Vagina (tissue), 2 donors: ENCODE data around the gene PTPRN2. TPM values are rescaled to one million over a fixed set of nuclear protein-coding genes. Genes with fewer than 3 reads are reported as not detected.

Experiments
- DNase-seq, 2 donors: peaks; one replicate each; pipeline ENCODE4 v3.0.0-alpha.2; 2017; ENCODE audit errors: extremely low spot score in 2 of 2
- H3K27ac ChIP-seq: fragments of 200-600 bp; sonication (generic); one replicate; pipeline ENCODE4 v1.5.1; 2019
- H3K27me3 ChIP-seq: fragments of 200-600 bp; sonication (generic); one replicate; pipeline ENCODE4 v1.5.1; 2019
- H3K36me3 ChIP-seq, 2 donors: fragments of 200-600 bp; sonication (generic); one replicate each; pipeline ENCODE4 v1.5.1; 2017 to 2019
- H3K4me1 ChIP-seq: fragments of 200-600 bp; sonication (generic); one replicate; pipeline ENCODE4 v1.5.1; 2019
- H3K4me3 ChIP-seq, 2 donors: fragments of 200-600 bp; sonication (generic); 1 replicate in 1 of 2; 2 replicates in 1 of 2; pipeline ENCODE4 v1.5.1; 2016 to 2019
- H3K9me3 ChIP-seq: fragments of 200-600 bp; sonication (generic); one replicate; pipeline ENCODE4 v1.5.1; 2019
- POLR2A ChIP-seq, 2 donors: fragments of 450-650 bp; IDR thresholded peaks; one replicate each; pipeline ENCODE4 v1.6.1; 2017; ENCODE audit warnings: antibody characterized with exemption in 2 of 2, mild to moderate bottlenecking in 2 of 2, moderate library complexity in 2 of 2
- POLR2AphosphoS5 ChIP-seq, 2 donors: sonication (generic); formaldehyde crosslinking; IDR thresholded peaks; one replicate each; pipeline ENCODE4 v1.9.0; 2017; ENCODE audit warnings: antibody characterized with exemption in 2 of 2, mild to moderate bottlenecking in 2 of 2, low read depth in 1 of 2; ENCODE audit not compliant: insufficient read depth in 1 of 2
- intact Hi-C: fragments of 100-400 bp; cut with DNase I; formaldehyde crosslinking; loops from one replicate; pipeline ENCODE4 v1.15.1; 2023
- total RNA-seq: library from RNA; depleted of rRNA; stranded (reverse); fragments of >200 nt; gene quantifications from one replicate; pipeline ENCODE4 v1.2.3, GENCODE V29; 2016
- TF ChIP-seq, protein P1 (sequence below), 3 experiments: fragments of 450-650 bp in 2 of 3; fragments of 200-600 bp in 1 of 3; sonication (generic) in 1 of 3; IDR thresholded peaks; one replicate each; pipeline ENCODE4 v1.5.1; 2017 to 2019; ENCODE audit warnings: antibody characterized with exemption in 3 of 3, mild to moderate bottlenecking in 2 of 3, moderate library complexity in 2 of 3

PTPRN2 gene
- total RNA-seq, 1 donor from 2014 or later: 7.4 TPM

DNA sequence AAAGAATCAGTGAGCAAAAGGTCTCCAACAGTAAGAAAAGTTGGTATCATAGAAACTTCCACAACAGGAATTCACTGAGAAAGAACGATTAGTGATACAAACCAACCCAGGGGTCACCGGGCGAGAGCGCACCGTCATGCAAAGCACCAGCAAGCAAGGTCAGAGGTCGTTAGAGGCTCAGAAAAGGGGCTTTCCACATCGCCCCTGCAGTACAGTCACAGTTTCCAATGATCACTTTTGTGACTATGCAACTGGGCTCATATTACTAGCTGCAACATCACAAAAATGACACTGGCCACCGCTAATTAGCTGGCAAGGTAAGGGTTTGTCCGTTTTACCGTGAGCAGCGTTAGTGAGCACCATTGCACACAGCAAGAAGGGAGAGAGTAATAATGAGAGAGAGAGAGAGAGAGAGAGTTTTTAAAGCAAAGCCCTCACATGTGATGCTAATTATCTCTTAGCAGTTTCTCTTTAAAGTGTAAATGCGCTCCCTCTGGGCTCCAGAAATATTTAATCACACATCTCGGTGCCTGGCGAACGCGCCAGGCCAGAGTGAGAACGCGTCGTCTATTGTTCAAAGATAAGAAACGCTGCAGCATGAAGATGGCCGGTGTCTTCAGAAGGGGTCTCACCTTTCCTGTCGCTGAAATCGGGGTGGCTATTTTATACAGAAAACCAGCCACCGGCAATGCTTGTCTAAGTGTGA lies 1013.4 kb downstream of the PTPRN2 start:
- Histone ChIP-seq H3K4me3 (no peak overlapping the region), H3K27ac (no peak overlapping the region), H3K9me3 (no peaks in the 10 kb centered on the region), H3K27me3 (no peaks in the 10 kb centered on the region), H3K36me3 (no peaks in the 10 kb centered on the region), H3K4me1 (peaks cover 8% of the 10 kb centered on the region)
- TF ChIP-seq, protein P1, sequence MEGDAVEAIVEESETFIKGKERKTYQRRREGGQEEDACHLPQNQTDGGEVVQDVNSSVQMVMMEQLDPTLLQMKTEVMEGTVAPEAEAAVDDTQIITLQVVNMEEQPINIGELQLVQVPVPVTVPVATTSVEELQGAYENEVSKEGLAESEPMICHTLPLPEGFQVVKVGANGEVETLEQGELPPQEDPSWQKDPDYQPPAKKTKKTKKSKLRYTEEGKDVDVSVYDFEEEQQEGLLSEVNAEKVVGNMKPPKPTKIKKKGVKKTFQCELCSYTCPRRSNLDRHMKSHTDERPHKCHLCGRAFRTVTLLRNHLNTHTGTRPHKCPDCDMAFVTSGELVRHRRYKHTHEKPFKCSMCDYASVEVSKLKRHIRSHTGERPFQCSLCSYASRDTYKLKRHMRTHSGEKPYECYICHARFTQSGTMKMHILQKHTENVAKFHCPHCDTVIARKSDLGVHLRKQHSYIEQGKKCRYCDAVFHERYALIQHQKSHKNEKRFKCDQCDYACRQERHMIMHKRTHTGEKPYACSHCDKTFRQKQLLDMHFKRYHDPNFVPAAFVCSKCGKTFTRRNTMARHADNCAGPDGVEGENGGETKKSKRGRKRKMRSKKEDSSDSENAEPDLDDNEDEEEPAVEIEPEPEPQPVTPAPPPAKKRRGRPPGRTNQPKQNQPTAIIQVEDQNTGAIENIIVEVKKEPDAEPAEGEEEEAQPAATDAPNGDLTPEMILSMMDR (IDR thresholded peaks at IDR 0.05): no peak
- no peak for TF ChIP-seq POLR2AphosphoS5 (IDR thresholded peaks at IDR 0.05; ENCODE audit: insufficient read depth in 1 of 2, low read depth in 1 of 2)
- TF ChIP-seq POLR2A (IDR thresholded peaks at IDR 0.05): no peak
- intact Hi-C loops: no loop called here
- no peak for DNase-seq

DNA sequence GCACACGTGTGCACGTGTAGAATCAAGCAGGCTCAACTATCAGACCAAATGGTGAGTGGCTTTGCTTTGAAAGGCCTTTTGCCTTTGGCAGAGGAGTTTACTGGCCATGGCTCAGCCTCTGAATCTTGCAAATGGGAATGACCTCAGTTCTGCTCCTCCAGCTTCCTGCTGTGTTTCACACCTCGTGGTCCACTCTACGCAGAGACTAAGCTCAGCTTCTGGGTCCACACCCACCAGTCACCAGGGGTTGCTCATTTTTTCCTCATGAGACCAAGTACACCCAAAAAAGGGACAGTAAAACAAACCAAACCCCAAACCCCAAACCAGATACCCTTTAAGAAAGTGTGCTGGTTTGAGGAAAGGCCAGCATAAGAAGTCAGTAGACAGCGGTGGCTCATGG lies 1014.4 kb downstream of the PTPRN2 start:
- DNase-seq: no peak
- H3K27ac ChIP-seq: no peak overlapping the region
- no peaks in the 10 kb centered on the region for H3K27me3 ChIP-seq
- no peak overlapping the region for H3K4me3 ChIP-seq
- H3K4me1 ChIP-seq: peaks cover 18% of the 10 kb centered on the region
- intact Hi-C loops: no loop called here
- no peaks in the 10 kb centered on the region for H3K9me3 ChIP-seq
- TF ChIP-seq, protein P1 (IDR thresholded peaks at IDR 0.05): no peak
- no peak for TF ChIP-seq POLR2AphosphoS5 (IDR thresholded peaks at IDR 0.05; ENCODE audit: insufficient read depth in 1 of 2, low read depth in 1 of 2)
- no peak for TF ChIP-seq POLR2A (IDR thresholded peaks at IDR 0.05)
- H3K36me3 ChIP-seq: no peaks in the 10 kb centered on the region

DNA sequence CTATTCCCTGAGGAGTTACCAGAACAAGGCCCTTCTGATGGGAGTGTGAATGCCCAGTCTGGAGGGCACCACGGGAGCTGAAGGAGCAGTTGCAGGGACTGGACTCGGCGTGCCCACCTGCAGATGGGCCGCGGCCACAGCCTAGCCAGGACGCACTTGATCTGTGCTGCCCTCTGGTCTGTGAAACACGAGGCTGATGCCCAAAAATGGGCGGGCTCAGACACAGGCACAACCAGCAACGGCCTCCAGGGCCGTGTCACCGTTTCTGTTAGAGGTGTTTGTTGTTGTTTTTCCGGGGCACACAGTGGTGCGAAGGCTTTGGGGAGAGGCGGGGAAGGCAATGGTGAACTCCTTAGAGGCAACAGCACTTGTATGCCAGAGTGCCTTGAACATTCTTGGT lies 1015.0 kb downstream of the PTPRN2 start:
- H3K27me3 ChIP-seq: no peaks in the 10 kb centered on the region
- no peak overlapping the region for H3K27ac ChIP-seq
- no peaks in the 10 kb centered on the region for H3K36me3 ChIP-seq
- DNase-seq: no peak
- intact Hi-C loops: no loop called here
- TF ChIP-seq, protein P1 (IDR thresholded peaks at IDR 0.05): no peak
- no peak for TF ChIP-seq POLR2A (IDR thresholded peaks at IDR 0.05)
- no peak for TF ChIP-seq POLR2AphosphoS5 (IDR thresholded peaks at IDR 0.05; ENCODE audit: insufficient read depth in 1 of 2, low read depth in 1 of 2)
- peaks cover 24% of the 10 kb centered on the region for H3K4me1 ChIP-seq
- H3K9me3 ChIP-seq: no peaks in the 10 kb centered on the region
- H3K4me3 ChIP-seq: no peak overlapping the region

DNA sequence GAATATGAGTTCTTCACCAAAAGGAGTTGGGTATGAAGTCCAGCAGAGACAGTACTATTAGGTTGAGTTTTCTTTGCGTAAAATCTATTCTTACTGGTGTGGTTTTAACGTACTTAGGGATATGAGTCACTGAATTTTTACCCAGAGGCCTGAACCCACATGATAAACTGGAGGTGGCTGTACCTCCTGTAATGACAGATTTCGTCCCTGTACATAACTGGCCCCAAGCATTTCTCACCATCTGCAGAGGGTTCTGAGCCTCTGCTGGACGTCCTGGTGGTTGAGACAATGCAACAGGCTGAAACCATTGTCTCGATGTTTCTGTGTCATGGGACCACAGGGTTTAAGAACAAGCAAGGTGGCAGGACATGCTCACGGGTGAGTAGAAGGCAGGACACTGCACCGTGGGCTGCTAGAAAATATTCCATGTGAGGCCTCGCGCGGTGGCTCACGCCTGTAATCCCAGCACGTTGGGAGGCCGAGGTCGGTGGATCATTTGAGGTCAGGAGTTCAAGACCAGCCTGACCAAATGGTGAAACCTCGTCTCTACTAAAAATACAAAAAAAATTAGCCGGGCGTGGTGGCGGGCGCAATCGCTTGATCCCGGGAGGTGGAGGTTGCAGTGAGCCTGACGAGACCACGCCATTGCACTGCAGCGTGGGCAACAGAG lies 1017.0 kb downstream of the PTPRN2 start:
- intact Hi-C loops: no loop called here
- Histone ChIP-seq H3K36me3 (no peaks in the 10 kb centered on the region), H3K27me3 (no peaks in the 10 kb centered on the region), H3K4me1 (peaks cover 24% of the 10 kb centered on the region), H3K27ac (no peak overlapping the region), H3K4me3 (no peak overlapping the region), H3K9me3 (no peaks in the 10 kb centered on the region)
- no peak for DNase-seq
- TF ChIP-seq POLR2AphosphoS5 (IDR thresholded peaks at IDR 0.05; ENCODE audit: insufficient read depth in 1 of 2, low read depth in 1 of 2): no peak
- TF ChIP-seq, protein P1 (IDR thresholded peaks at IDR 0.05): no peak
- no peak for TF ChIP-seq POLR2A (IDR thresholded peaks at IDR 0.05)

DNA sequence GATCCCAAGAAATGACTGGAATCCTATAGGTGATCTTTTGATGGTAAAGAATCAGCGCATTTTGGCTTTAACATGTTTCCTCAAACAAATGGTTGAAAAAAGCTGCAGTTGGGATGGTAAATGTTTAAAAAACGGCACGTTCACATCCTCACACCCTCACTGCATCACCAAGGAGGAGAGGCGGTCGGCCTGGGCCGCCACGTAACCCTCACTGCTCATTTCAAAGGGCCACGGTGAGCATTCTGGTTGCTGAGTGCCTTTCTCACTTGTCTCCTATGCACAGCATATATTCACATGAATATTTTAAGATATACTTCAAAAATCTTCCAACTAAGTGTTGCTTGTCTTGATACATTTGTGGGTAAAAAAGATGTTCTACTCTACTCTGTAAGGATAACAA lies 1017.7 kb downstream of the PTPRN2 start:
- Histone ChIP-seq H3K27ac (no peak overlapping the region), H3K27me3 (no peaks in the 10 kb centered on the region), H3K4me3 (no peak overlapping the region), H3K4me1 (peaks cover 24% of the 10 kb centered on the region), H3K36me3 (no peaks in the 10 kb centered on the region), H3K9me3 (no peaks in the 10 kb centered on the region)
- no peak for DNase-seq
- intact Hi-C loops: no loop called here
- TF ChIP-seq POLR2AphosphoS5 (IDR thresholded peaks at IDR 0.05; ENCODE audit: insufficient read depth in 1 of 2, low read depth in 1 of 2): no peak
